Measurements from ENCODE around the gene UNC5C. TPM values are rescaled to one million over a fixed set of nuclear protein-coding genes. Genes with fewer than 3 reads are reported as not detected.

The UNC5C gene
- total and polyA plus RNA-seq, 4 donors: 0.27 to 1.2 (median 0.78) TPM

- TF ChIP-seq, protein P1, sequence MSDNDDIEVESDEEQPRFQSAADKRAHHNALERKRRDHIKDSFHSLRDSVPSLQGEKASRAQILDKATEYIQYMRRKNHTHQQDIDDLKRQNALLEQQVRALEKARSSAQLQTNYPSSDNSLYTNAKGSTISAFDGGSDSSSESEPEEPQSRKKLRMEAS (IDR thresholded peaks at IDR 0.05): no peak
- TF ChIP-seq YY1 (IDR thresholded peaks at IDR 0.05) (no peak), ATF3 (IDR thresholded peaks at IDR 0.05) (no peak)
- TF ChIP-seq, protein P2, sequence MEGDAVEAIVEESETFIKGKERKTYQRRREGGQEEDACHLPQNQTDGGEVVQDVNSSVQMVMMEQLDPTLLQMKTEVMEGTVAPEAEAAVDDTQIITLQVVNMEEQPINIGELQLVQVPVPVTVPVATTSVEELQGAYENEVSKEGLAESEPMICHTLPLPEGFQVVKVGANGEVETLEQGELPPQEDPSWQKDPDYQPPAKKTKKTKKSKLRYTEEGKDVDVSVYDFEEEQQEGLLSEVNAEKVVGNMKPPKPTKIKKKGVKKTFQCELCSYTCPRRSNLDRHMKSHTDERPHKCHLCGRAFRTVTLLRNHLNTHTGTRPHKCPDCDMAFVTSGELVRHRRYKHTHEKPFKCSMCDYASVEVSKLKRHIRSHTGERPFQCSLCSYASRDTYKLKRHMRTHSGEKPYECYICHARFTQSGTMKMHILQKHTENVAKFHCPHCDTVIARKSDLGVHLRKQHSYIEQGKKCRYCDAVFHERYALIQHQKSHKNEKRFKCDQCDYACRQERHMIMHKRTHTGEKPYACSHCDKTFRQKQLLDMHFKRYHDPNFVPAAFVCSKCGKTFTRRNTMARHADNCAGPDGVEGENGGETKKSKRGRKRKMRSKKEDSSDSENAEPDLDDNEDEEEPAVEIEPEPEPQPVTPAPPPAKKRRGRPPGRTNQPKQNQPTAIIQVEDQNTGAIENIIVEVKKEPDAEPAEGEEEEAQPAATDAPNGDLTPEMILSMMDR (IDR thresholded peaks at IDR 0.05; ENCODE audit: low read depth, low read length, missing input control): no peak
These were observed 35.8 kb downstream of the UNC5C start (continued) for GRCh38 chr4:95513022-95513421.

DNA sequence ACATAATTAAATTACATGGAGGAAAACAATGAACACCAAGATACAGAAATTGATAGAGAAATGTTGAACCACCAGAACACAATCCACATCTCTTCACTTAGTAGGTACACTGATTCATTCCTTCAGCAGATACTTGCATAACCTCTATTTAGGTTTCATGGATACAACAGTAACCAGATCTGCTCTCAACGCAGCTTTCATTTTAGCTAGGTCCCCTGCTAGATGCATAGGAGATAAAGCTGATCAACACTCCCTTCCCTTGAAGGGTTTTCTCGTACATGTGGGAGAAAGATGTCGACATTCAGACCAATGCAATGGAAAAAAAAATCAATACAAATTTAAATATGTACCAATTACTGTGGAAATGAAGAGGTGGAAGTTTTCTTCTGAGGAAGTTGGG, 37.3 kb downstream of the UNC5C start:
- Histone ChIP-seq H3K36me3 (ENCODE audit: control insufficient read depth in 4 of 4, insufficient read depth in 3 of 4, low read depth in 1 of 4, low read length in 3 of 4) (no peaks in the 10 kb centered on the region), H3K27me3 (ENCODE audit: control insufficient read depth in 4 of 4, insufficient read depth in 4 of 4, low read length in 3 of 4) (peaks cover 0 to 4% (median 0%) of the 10 kb centered on the region in 4 donors), H3K4me1 (ENCODE audit: control insufficient read depth in 4 of 4, insufficient read depth in 4 of 4, low read length in 3 of 4) (peaks cover 0 to 3% (median 0%) of the 10 kb centered on the region in 4 donors), H3K4me3 (ENCODE audit: low read depth in 1 of 3, low read length in 3 of 3) (no peak overlapping the region), H3K9ac (ENCODE audit: low read depth in 1 of 2, low read length in 2 of 2) (no peak overlapping the region), H3K9me3 (ENCODE audit: control insufficient read depth in 4 of 4, low read length in 3 of 4) (no peaks in the 10 kb centered on the region), H3K27ac (ENCODE audit: low read depth in 1 of 2, low read length in 2 of 2) (no peak overlapping the region)
- DNase-seq (ENCODE audit: low spot score): no peak
- WGBS: 68% methylated on average over 3 of the region's 3 CpGs
- TF ChIP-seq, protein P3, sequence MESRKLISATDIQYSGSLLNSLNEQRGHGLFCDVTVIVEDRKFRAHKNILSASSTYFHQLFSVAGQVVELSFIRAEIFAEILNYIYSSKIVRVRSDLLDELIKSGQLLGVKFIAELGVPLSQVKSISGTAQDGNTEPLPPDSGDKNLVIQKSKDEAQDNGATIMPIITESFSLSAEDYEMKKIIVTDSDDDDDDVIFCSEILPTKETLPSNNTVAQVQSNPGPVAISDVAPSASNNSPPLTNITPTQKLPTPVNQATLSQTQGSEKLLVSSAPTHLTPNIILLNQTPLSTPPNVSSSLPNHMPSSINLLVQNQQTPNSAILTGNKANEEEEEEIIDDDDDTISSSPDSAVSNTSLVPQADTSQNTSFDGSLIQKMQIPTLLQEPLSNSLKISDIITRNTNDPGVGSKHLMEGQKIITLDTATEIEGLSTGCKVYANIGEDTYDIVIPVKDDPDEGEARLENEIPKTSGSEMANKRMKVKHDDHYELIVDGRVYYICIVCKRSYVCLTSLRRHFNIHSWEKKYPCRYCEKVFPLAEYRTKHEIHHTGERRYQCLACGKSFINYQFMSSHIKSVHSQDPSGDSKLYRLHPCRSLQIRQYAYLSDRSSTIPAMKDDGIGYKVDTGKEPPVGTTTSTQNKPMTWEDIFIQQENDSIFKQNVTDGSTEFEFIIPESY (IDR thresholded peaks at IDR 0.05): no peak
- TF ChIP-seq EGR1 (IDR thresholded peaks at IDR 0.05; ENCODE audit: low read depth in 2 of 2): no peak
- TF ChIP-seq HNF4G (IDR thresholded peaks at IDR 0.05): no peak
- no peak for TF ChIP-seq JUND (IDR thresholded peaks at IDR 0.05)

- 46% methylated on average over 2 of the region's 2 CpGs for WGBS
- peaks cover 0 to 4% (median 0%) of the 10 kb centered on the region in 4 donors for H3K27me3 ChIP-seq (ENCODE audit: control insufficient read depth in 4 of 4, insufficient read depth in 4 of 4, low read length in 3 of 4)
- H3K27ac ChIP-seq (ENCODE audit: low read depth in 1 of 2, low read length in 2 of 2): no peak overlapping the region
- DNase-seq (ENCODE audit: low spot score): no peak
- H3K4me3 ChIP-seq (ENCODE audit: low read depth in 1 of 3, low read length in 3 of 3): no peak overlapping the region
- no peak overlapping the region for H3K9ac ChIP-seq (ENCODE audit: low read depth in 1 of 2, low read length in 2 of 2)
- H3K36me3 ChIP-seq (ENCODE audit: control insufficient read depth in 4 of 4, insufficient read depth in 3 of 4, low read depth in 1 of 4, low read length in 3 of 4): no peaks in the 10 kb centered on the region
- TF ChIP-seq GABPA (IDR thresholded peaks at IDR 0.05 in 1 of 2, conservative IDR thresholded peaks at IDR 0.05 in 1 of 2) (no peak), HNF4G (IDR thresholded peaks at IDR 0.05) (no peak)
- TF ChIP-seq, protein P1 (IDR thresholded peaks at IDR 0.05): no peak
- H3K9me3 ChIP-seq (ENCODE audit: control insufficient read depth in 4 of 4, low read length in 3 of 4): no peaks in the 10 kb centered on the region
- peaks cover 0 to 3% (median 0%) of the 10 kb centered on the region in 4 donors for H3K4me1 ChIP-seq (ENCODE audit: control insufficient read depth in 4 of 4, insufficient read depth in 4 of 4, low read length in 3 of 4)
These were observed 37.9 kb downstream of the UNC5C start for GRCh38 chr4:95510877-95511276.

GRCh38 chr4:95510145-95510544, 38.6 kb downstream of the UNC5C start:
- Histone ChIP-seq H3K9ac (ENCODE audit: low read depth in 1 of 2, low read length in 2 of 2) (no peak overlapping the region), H3K4me3 (ENCODE audit: low read depth in 1 of 3, low read length in 3 of 3) (no peak overlapping the region), H3K36me3 (ENCODE audit: control insufficient read depth in 4 of 4, insufficient read depth in 3 of 4, low read depth in 1 of 4, low read length in 3 of 4) (no peaks in the 10 kb centered on the region), H3K27ac (ENCODE audit: low read depth in 1 of 2, low read length in 2 of 2) (no peak overlapping the region), H3K9me3 (ENCODE audit: control insufficient read depth in 4 of 4, low read length in 3 of 4) (no peaks in the 10 kb centered on the region), H3K27me3 (ENCODE audit: control insufficient read depth in 4 of 4, insufficient read depth in 4 of 4, low read length in 3 of 4) (peaks cover 0 to 4% (median 0%) of the 10 kb centered on the region in 4 donors), H3K4me1 (ENCODE audit: control insufficient read depth in 4 of 4, insufficient read depth in 4 of 4, low read length in 3 of 4) (peaks cover 0 to 3% (median 0%) of the 10 kb centered on the region in 4 donors)
- WGBS: 2% methylated on average over 2 of the region's 2 CpGs
- no peak for TF ChIP-seq YY1 (IDR thresholded peaks at IDR 0.05)
- peak; percentile 31 to 43 for TF ChIP-seq HNF4A (conservative IDR thresholded peaks at IDR 0.05)
- TF ChIP-seq, protein P2 (IDR thresholded peaks at IDR 0.05; ENCODE audit: low read depth, low read length, missing input control): peak; percentile 53
- peak; percentile 68 to 74 for TF ChIP-seq RAD21 (IDR thresholded peaks at IDR 0.05)
- DNase-seq (ENCODE audit: low spot score): no peak
